HepG2 (cell line): ENCODE results near the gene OR1B1.

ENCODE experiments used
- ASH2L ChIP-seq: fragments of 300-600, 200-600 bp; sonication (generic); IDR thresholded peaks from 2 replicates; pipeline ENCODE4 v1.7.0; 2017; ENCODE audit warnings: low read depth, mild to moderate bottlenecking, moderate library complexity, mixed read lengths, low read length; ENCODE audit not compliant: insufficient read length
- ETV5 ChIP-seq: IDR thresholded peaks from 2 replicates; pipeline ENCODE4 v1.6.1; 2018; ENCODE audit warnings: missing biosample characterization, missing genetic modification reagents, inconsistent platforms, borderline replicate concordance
- GATA4 ChIP-seq: sonication (generic); IDR thresholded peaks from 2 replicates; pipeline ENCODE4 v1.6.1; 2016; ENCODE audit warnings: antibody characterized with exemption, low read depth, borderline replicate concordance
- HDAC1 ChIP-seq: sonication (generic); formaldehyde crosslinking; IDR thresholded peaks from 2 replicates; pipeline ENCODE4 v1.5.1; 2020; ENCODE audit warnings: mild to moderate bottlenecking, missing genetic modification reagents
- KAT7 ChIP-seq: IDR thresholded peaks from 2 replicates; pipeline ENCODE4 v1.6.1; 2018; ENCODE audit warnings: borderline replicate concordance, missing compliant biosample characterization
- NCOA2 ChIP-seq: sonication (generic); formaldehyde crosslinking; IDR thresholded peaks from 2 replicates; pipeline ENCODE4 v1.8.0; 2022; ENCODE audit warnings: inconsistent platforms
- USF2 ChIP-seq, 2 experiments: sonication (generic) in 1 of 2; formaldehyde crosslinking in 1 of 2; IDR thresholded peaks; 2 replicates each; pipeline versions ENCODE4 v1.5.1 to v1.6.1; 2011 to 2020; ENCODE audit warnings: borderline replicate concordance in 1 of 2, low read depth in 1 of 2, low read length in 1 of 2, mild to moderate bottlenecking in 1 of 2, missing genetic modification reagents in 1 of 2, moderate library complexity in 1 of 2
- YY1 ChIP-seq: IDR thresholded peaks from 2 replicates; pipeline ENCODE4 v1.6.1; 2011; ENCODE audit warnings: low read length, low read depth, moderate library complexity, mild to moderate bottlenecking; ENCODE audit not compliant: insufficient read depth, insufficient replicate concordance

DNA sequence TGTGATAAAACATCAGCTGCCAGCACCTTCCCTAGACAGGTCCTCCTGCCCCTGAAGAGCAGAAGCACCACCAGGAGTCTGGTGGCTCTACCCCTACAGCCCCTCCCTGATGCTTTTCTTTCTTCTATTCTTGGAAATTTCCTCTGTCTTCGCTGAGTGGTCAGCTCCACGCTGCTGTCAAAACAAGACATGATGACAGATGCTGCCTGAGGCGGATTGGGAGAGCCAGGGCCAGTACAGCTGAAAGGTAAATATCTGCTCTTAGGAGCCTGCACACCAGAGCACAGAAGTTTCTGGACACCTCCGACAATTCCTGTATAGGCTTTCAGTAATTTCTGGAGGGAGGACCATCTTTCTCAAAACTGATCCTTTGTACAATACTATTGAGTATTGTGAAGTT, 47.6 kb downstream of the OR1B1 start:
- TF ChIP-seq NCOA2 (CRISPR knock-in tag) (no peak), GATA4 (no peak), USF2 (IDR thresholded peaks at IDR 0.05; ENCODE audit: low read depth, low read length) (no peak), USF2 (CRISPR knock-in tag; IDR thresholded peaks at IDR 0.05; ENCODE audit: borderline replicate concordance) (no peak), ETV5 (CRISPR knock-in tag) (no peak), HDAC1 (CRISPR knock-in tag) (no peak), KAT7 (CRISPR knock-in tag) (no peak), ASH2L (no peak), YY1 (no peak)
